NCI-H2029 treated with DMSO at 0.1 percent for 48 hours (cell line): ENCODE results near the gene METTL9.
"Not testable (repeated sequence)": the region's sequence is repeated elsewhere in the genome, so short reads cannot be mapped to it uniquely, and the experiment has no call there.

Experiments used
- DNase-seq: peaks from one replicate; lab custom pipeline; 2025; lab: John Stamatoyannopoulos, UW

Gene METTL9

DNA sequence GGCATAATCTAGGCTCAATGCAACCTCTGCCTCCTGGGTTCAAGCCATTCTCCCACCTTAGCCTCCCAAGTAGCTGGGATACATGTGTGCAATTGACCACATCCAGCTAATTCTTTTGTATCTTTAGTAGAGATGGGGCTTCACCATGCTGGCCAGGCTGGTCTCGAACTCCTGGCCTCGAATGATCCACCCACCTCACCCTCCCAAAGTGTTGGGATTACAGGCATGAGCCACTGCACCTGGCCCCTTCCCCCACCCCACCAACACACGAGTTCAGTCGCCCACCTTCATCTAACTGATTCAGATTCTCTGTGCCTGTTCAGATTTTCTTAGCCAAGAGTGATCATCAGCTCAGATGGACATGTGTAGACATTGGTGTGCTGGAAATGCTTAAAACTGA is 25.0 kb upstream of the METTL9 start:
- no peak for DNase-seq

DNA sequence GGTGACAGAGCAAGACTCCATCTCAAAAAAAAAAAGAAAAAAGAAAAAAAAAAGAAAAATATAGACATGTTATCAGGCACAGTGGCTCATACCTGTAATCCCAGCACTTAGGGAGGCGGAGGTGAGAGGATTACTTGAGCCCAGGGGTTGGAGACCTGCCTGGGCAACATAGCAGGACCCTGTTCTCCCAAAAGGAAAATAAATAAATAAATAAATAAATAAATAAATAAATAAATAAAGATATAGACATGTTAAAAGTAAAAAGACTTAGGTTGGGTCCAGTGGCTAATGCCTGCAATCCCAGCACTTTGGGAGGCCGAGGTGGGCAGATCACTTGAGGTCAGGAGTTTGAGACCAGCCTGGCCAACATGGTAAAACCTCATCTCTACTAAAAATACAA is 23.1 kb upstream of the METTL9 start:
- DNase-seq = not testable (repeated sequence)

DNA sequence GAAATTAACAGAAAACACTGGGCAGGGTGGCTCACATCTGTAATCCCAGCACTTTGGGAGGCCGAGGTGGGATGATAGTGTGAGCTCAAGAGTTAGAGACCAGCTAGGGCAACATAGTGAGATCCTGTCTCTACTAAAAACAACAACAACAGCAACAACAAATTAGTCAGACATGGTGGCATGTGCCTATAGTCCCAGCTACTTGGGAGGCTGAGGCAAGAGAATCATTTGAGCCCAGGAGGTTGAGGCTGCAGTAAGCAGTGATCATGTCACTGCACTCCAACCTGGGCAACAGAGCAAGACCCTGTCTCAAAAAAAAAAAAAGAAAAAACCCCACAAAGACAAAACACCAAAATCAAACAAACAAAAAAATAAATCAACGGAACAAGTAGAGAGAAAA is 21.9 kb upstream of the METTL9 start:
- DNase-seq = not testable (repeated sequence)

DNA sequence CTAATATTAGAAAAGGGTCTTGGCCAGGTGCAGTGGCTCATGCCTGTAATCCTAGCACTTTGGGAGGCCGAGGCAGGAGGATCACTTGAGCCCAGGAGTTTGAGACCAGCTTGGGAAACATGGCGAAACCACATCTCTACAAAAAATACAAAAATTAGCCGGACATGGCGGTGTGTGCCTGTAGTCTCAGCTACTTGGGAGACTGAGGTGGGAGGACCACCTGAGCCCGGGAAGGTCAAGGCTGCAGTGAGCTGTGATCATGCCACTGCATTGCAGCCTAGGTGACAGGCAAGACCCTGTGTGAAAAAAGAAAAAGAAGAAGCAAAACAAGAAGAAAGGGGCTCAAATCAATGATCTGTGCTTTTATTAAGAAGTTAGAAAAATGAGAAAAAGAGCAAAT is 21.1 kb upstream of the METTL9 start:
- not testable (repeated sequence) for DNase-seq

DNA sequence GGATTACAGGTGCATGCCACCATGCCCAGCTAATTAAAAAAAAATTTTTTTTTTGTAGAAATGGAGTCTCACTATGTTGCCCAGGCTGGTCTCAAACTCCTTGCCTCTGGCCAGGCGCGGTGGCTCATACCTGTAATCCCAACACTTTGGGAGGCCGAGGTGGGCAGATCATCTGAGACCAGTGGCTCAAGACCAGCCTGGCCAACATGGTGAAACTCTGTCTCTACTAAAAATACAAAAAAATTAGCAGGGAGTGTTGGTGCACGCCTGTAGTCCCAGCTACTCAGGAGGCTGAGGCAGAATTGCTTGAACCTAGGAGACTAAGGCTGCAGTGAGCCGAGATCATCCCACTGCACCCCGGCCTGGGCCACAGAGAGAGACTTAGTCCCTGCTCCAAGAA is 19.2 kb upstream of the METTL9 start:
- DNase-seq = not testable (repeated sequence)

DNA sequence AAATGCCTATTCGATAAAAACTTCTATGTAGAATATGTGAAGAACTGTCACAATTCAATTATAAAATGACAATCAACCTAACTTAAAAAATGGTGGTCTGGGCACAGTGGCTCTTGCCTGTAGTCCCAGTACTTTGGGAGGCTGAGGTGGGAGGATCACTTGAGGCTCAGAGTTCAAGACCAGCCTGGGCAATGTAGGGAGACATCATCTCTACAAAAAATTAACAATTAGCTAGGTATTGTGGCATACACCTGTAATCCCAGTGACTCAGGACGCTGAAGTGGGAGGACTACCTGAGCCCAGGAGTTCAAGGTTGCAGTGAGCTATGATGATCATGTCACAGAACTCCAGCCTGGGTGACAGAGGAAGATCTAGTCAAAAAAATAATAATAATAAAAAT is 18.6 kb upstream of the METTL9 start:
- no peak for DNase-seq

GRCh38 chr16:21584817-21585216 is 14.6 kb upstream of the METTL9 start:
- DNase-seq = no peak

DNA sequence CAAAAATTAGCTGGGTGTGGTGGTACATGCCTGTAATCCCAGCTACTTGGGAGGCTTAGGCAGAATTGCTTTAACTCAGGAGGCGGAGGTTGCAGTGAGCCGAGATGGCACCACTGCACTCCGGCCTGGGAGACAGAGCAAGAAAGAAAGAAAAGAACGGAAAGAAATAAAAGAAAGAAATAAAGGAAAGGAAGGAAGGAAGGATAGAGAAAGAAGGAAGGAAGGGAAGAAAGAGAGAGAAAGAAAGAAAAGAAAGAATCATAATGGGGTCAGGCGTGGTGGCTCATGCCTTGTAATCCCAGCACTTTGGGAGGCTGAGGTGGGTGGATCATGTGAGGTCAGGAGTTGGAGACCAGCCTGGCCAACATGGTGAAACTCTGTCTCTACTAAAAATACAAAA is 10.8 kb upstream of the METTL9 start:
- not testable (repeated sequence) for DNase-seq

DNA sequence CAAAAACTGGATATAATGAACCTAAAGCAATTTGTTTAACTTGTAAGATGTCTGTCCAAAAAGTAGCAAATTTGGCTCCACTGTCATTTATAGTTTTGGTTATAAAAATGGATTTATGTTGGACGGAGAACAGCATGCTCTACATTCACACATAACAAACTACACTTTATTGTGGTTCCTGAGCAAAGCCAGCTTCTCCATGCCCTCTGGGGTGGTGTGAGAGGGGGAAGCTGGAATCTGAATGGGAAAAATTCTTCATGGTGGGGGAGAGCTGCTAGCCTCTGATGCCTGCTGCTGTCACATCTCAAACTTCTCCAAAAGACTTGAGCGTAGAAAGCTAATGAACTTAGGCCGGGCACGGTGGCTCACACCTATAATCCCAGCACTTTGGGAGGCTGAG is 9.8 kb upstream of the METTL9 start:
- no peak for DNase-seq

- DNase-seq = no peak
Measured at GRCh38 chr16:21590287-21590686, 9.1 kb upstream of the METTL9 start.

DNA sequence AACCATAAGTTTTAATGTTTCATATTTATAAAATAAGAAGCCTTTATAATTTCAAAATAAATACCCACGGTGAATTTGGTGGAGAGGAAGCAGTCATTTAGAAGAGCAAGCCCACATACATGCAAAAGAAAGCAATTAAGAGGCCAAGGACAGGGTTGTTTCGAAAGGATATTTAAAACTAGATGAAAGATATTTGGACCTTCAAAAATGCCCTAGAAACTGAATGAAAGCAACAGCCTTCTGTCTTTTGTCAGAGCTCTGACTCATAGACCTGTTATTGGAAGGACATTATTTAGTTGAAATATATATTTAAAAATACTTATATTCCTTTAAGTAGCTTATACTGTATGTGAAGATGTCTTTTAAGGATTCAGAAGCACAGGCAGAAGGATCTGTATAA is 8.6 kb upstream of the METTL9 start:
- DNase-seq = no peak

- no peak for DNase-seq
Measured at GRCh38 chr16:21592191-21592590, 7.2 kb upstream of the METTL9 start.

DNA sequence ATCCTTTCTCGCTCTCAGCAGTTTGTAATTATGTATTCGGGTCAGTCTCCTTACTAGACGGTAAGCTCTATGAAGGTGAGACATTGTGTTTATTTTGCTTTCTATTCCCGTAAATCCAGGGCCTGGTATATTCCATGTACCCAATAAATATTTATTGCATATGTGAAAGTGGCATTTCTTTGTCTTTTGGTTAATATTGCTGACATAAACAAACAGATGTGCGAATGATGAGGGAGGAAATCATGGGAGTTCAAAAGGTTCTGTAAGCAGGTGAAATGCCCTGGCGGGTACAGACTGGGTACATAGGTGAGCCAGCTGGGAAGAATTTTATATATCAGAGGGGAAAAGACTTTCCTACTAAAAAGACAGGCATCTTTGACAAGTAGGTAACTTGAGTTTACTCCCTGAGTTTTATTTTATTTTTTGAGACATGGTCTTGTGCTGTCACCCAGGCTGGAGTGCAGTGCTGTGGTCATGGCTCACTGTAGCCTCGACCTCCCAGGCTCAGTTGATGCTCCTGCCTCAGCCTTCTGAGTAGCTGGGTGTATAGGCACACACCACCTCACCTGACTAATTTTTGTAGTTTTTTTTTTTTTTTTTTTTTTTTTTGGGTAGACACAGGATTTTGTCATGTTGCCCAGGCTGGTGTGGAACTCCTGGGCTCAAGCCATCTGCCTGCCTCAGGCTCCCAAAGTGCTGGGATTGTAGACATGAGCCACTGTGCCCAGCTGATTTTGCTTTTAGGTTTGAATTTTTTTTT is 5.7 kb upstream of the METTL9 start:
- no peak for DNase-seq

DNA sequence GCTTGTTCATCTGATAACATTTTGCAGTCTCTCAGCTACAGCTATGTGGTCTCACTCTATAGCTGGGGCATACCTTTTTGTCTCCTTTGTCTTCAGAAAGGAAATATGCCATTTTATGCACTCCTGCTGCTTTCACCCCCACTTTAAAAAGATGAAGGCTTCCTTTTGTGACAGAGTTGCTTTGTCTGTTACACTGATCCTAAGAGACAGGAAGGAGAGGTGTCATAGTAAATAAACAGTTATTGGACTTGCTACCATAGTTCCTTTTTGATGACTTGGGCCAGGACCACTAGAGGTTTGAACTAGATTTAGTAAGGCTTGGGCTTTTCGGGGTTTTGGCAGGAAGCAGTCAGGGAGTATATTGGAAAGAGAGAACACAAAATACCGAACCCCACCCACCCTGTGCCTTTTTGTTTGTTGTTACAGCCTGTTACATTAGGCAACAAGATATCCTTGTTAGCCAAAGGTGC is 1.8 kb upstream of the METTL9 start:
- no peak for DNase-seq

- no peak for DNase-seq
Measured at GRCh38 chr16:21598206-21598605, 1.2 kb upstream of the METTL9 start.

GRCh38 chr16:21598701-21599121 is 666 bp upstream of the METTL9 start:
- no peak for DNase-seq

- no peak for DNase-seq
Measured at GRCh38 chr16:21600031-21600773, 825 bp downstream of the METTL9 start.

- no peak for DNase-seq
Measured at GRCh38 chr16:21602785-21603184, 3.4 kb downstream of the METTL9 start.

DNA sequence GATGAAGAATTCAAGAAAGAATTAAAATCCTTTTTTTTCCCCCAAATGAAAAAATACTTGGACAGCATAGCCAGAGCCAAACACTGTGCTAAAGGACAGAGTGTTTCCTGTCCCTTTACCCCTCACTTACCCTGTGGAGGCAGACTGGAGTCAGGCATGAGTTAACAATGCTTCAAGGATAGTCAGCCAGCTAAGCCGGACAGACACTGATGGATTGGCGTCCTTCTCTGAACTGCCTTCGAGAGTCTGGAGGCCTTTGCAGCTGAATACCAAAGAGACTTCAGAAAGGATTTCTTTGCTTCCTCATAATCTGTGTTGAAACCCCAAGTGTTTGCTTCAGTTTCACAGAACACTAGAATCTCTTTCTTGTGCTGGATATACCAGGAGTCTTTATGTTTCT is 4.6 kb downstream of the METTL9 start:
- DNase-seq = no peak

- DNase-seq = not testable (repeated sequence)
Measured at GRCh38 chr16:21605848-21606247, 6.5 kb downstream of the METTL9 start.

GRCh38 chr16:21608639-21609328 is 9.4 kb downstream of the METTL9 start:
- DNase-seq = no peak

GRCh38 chr16:21610006-21610544 is 10.7 kb downstream of the METTL9 start:
- DNase-seq = no peak

- no peak for DNase-seq
Measured at GRCh38 chr16:21610766-21611165, 11.4 kb downstream of the METTL9 start.
